A549 (cell line): Measurements from ENCODE around the gene RIT1.

Source experiments
- ATOH8 ChIP-seq: fragments of 250-450 bp; sonication (Bioruptor Pico); IDR thresholded peaks from 2 replicates; pipeline ENCODE4 v1.5.0; 2020; ENCODE audit warnings: low read depth, mild to moderate bottlenecking, moderate library complexity
- EP300 ChIP-seq, 2 experiments: fragments of >200 bp; sonication (Bioruptor Twin); formaldehyde crosslinking; IDR thresholded peaks; 2 replicates in 1 of 2; 3 replicates in 1 of 2; pipeline ENCODE4 v1.6.1; 2016 to 2017
- ESRRA ChIP-seq: fragments of 150-350 bp; IDR thresholded peaks from 2 replicates; pipeline ENCODE4 v1.6.1; 2014; ENCODE audit warnings: mild to moderate bottlenecking, low read length, borderline replicate concordance
- JUN ChIP-seq, 2 experiments: fragments of >200 bp; sonication (Bioruptor Twin); formaldehyde crosslinking; IDR thresholded peaks; 2 replicates in 1 of 2; 3 replicates in 1 of 2; pipeline ENCODE4 v1.6.1; 2016 to 2017
- MAFK ChIP-seq: fragments of 450-650 bp; IDR thresholded peaks from 2 replicates; pipeline ENCODE4 v1.6.1; 2014; ENCODE audit not compliant: partially characterized antibody
- PBX3 ChIP-seq: IDR thresholded peaks from 2 replicates; pipeline ENCODE4 v1.6.1; 2012
- POLR2A ChIP-seq: IDR thresholded peaks from 2 replicates; pipeline ENCODE4 v1.6.1; 2012; ENCODE audit warnings: mild to moderate bottlenecking, low read length
- REST ChIP-seq: fragments of 200-600 bp; sonication (generic); IDR thresholded peaks from 2 replicates; pipeline ENCODE4 v1.6.1; 2016; ENCODE audit warnings: antibody characterized with exemption, mild to moderate bottlenecking, moderate library complexity
- SMC3 ChIP-seq: fragments of >200 bp; sonication (Bioruptor Twin); formaldehyde crosslinking; IDR thresholded peaks from 3 replicates; pipeline ENCODE4 v1.6.1; 2018; ENCODE audit warnings: inconsistent platforms
- SREBF2 ChIP-seq: fragments of 450-650 bp; IDR thresholded peaks from 2 replicates; pipeline ENCODE4 v1.6.1; 2014; ENCODE audit warnings: mild to moderate bottlenecking, moderate library complexity
- ZFP36 ChIP-seq: fragments of 450-650 bp; IDR thresholded peaks from 2 replicates; pipeline ENCODE4 v1.6.1; 2014; ENCODE audit warnings: borderline replicate concordance; ENCODE audit not compliant: partially characterized antibody
- TF ChIP-seq, protein P1 (sequence below): fragments of >200 bp; sonication (Bioruptor Twin); formaldehyde crosslinking; IDR thresholded peaks from 3 replicates; pipeline ENCODE4 v1.5.1; 2016
- TF ChIP-seq, protein P2 (sequence below): fragments of >200 bp; sonication (Bioruptor Twin); formaldehyde crosslinking; IDR thresholded peaks from 2 replicates; pipeline ENCODE4 v1.6.1; 2016
- TF ChIP-seq, protein P3 (sequence below): fragments of 250-450 bp; sonication (Bioruptor Pico); IDR thresholded peaks from 2 replicates; pipeline ENCODE4 v1.5.0; 2021; ENCODE audit warnings: mild to moderate bottlenecking, moderate library complexity, borderline replicate concordance

DNA sequence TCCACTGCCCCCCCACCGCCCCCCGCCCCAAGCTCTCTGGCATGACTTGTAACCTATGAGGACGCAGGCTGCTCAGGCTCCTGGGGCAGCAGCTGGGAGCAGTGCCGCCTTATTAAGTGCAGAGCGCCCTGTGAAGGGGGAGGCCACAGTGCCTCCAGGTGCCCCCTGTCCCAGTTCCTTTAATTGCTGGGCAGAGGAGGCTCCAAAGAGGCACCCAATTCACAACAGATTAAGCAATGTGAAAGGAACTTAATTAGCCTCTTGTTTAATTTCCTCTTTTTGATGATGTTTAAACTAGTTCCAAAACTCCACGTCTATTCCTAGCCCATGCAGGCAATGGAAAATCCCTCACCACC is 33.3 kb upstream of the RIT1 start:
- TF ChIP-seq POLR2A (no peak), REST (no peak), ESRRA (no peak), ZFP36 (no peak), SMC3 (no peak), JUN (IDR thresholded peaks at IDR 0.05) (no peak; a peak in 1 of 5 replicates), SREBF2 (no peak), PBX3 (no peak), EP300 (IDR thresholded peaks at IDR 0.05) (no peak), MAFK (no peak), ATOH8 (CRISPR knock-in tag) (no peak)
- TF ChIP-seq, protein P1, sequence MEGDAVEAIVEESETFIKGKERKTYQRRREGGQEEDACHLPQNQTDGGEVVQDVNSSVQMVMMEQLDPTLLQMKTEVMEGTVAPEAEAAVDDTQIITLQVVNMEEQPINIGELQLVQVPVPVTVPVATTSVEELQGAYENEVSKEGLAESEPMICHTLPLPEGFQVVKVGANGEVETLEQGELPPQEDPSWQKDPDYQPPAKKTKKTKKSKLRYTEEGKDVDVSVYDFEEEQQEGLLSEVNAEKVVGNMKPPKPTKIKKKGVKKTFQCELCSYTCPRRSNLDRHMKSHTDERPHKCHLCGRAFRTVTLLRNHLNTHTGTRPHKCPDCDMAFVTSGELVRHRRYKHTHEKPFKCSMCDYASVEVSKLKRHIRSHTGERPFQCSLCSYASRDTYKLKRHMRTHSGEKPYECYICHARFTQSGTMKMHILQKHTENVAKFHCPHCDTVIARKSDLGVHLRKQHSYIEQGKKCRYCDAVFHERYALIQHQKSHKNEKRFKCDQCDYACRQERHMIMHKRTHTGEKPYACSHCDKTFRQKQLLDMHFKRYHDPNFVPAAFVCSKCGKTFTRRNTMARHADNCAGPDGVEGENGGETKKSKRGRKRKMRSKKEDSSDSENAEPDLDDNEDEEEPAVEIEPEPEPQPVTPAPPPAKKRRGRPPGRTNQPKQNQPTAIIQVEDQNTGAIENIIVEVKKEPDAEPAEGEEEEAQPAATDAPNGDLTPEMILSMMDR: no peak
- TF ChIP-seq, protein P2, sequence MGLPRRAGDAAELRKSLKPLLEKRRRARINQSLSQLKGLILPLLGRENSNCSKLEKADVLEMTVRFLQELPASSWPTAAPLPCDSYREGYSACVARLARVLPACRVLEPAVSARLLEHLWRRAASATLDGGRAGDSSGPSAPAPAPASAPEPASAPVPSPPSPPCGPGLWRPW: no peak
- TF ChIP-seq, protein P3, sequence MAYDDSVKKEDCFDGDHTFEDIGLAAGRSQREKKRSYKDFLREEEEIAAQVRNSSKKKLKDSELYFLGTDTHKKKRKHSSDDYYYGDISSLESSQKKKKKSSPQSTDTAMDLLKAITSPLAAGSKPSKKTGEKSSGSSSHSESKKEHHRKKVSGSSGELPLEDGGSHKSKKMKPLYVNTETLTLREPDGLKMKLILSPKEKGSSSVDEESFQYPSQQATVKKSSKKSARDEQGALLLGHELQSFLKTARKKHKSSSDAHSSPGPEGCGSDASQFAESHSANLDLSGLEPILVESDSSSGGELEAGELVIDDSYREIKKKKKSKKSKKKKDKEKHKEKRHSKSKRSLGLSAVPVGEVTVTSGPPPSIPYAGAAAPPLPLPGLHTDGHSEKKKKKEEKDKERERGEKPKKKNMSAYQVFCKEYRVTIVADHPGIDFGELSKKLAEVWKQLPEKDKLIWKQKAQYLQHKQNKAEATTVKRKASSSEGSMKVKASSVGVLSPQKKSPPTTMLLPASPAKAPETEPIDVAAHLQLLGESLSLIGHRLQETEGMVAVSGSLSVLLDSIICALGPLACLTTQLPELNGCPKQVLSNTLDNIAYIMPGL: no peak
